HG02642 (cell line): ENCODE data around the gene SIKE1.
"Not testable (repeated sequence)": the region's sequence is repeated elsewhere in the genome, so short reads cannot be mapped to it uniquely, and the experiment has no call there.

ENCODE experiments used
- ATAC-seq: cut with Tn5 transposase; IDR thresholded peaks from one replicate; pipeline ENCODE4 v1.9.1; 2021; ENCODE audit warnings: mild to moderate bottlenecking; ENCODE audit not compliant: unreplicated experiment, poor library complexity

The SIKE1 gene

DNA sequence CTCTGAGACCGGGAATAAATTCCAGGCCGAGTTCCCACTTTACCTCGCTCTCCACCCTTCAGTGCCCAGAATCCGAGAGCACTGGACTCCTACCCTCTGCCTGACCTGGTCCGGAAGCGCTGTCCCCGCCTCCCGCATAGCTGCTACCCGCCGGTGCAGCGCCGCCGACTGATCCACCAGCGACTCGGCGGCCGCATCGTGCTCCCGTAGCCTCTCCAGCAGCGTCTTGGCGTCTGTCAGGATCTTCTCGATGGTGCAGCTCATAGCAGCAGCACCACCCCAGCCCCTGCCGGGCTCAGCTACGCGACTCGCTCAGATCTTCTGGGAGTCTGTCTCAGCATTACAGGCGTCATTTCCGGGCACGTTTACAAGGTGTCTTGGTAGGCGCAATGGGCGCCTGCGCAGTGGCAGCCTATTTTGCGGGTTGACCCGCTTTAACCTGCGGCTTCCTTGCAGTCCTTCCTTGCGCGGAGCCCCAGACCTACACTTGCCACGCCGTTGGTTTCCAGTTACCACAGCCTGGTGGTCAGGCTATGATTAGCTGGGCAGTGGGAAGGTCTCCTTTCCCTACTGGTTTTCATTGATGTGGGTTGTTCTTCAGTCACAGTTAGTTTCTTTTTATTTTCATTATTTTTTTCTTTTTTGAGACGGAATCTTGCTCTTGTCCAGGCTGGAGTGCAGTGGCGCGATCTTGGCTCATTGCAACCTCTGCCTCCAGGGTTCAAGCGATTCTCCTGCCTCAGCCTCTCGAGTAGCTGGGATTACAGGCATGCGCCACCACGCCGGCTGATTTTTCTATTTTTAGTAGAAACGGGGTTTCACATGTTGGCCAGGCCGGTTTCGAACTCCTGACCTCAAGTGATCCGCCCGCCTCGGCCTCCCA lies at the start of gene SIKE1:
SIKE1 (minus strand) TSS at position 342 of the 883 bp plus-strand sequence; CDS start at position 264, 78 bp downstream.
- peak; percentile 100 for ATAC-seq

GRCh38 chr1:114830075-114830474 lies 49.6 kb upstream of the SIKE1 start:
- ATAC-seq = not testable (repeated sequence)

- ATAC-seq = no peak
These were observed 47.8 kb upstream of the SIKE1 start for GRCh38 chr1:114828251-114828650.

- no peak for ATAC-seq
These were observed 41.5 kb upstream of the SIKE1 start for GRCh38 chr1:114821978-114822377.

DNA sequence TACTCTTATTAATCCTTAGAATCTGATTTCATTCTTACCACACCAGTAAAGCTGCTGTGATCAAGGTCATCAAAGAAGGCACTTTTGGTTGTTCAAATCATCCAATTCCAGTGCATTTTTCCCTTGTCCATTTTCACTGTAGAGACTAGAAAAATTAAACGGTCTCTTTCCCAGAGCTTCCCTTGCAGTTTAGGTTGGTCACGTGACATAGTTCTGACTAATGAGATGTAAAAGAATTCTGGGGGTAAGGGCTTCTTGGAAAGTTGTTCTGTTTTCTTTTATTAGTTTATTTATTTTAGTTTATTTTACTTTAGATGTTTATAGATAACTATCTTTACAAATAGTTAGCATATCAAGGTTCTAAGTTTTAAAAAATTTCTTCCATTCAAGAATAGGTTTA lies 39.9 kb upstream of the SIKE1 start:
- ATAC-seq = no peak

- no peak for ATAC-seq
These were observed 39.4 kb upstream of the SIKE1 start for GRCh38 chr1:114819869-114820268.

DNA sequence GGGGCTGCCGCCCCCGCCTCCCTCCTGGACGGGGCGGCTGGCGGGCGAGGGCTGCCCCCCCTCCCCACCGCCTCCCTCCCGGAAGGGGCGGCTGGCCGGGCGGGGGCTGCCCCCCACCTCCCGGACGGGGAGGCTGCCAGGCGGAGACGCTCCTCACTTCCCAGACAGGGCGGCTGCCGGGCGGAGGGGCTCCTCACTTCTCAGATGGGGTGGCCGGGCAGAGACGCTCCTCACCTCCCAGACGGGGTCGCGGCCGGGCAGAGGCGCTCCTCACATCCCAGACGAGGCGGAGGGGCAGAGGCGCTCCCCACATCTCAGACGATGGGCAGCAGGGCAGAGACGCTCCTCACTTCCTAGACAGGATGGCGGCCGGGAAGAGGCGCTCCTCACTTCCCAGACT lies 24.0 kb upstream of the SIKE1 start:
- ATAC-seq = not testable (repeated sequence)

DNA sequence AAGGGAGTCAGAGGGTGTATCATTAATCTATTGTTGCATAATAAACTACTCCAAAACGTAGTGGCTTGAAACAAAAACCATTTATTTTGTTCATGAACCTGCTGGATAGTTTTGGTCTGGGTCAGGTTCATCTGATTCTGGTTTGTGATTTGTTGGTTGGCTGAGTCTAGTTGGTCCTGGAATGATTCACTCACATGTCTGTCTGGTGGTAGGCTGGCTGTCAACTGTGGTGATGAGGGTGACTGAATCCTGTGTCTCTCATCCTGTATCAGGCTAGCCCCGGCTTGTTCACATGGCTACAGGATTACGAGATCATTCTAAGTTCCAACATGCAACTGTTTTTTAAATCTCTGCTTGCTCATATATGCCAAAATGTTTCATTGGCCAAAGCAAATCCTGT lies 22.5 kb upstream of the SIKE1 start:
- no peak for ATAC-seq

- no peak for ATAC-seq
These were observed 13.6 kb upstream of the SIKE1 start for GRCh38 chr1:114794038-114794437.

DNA sequence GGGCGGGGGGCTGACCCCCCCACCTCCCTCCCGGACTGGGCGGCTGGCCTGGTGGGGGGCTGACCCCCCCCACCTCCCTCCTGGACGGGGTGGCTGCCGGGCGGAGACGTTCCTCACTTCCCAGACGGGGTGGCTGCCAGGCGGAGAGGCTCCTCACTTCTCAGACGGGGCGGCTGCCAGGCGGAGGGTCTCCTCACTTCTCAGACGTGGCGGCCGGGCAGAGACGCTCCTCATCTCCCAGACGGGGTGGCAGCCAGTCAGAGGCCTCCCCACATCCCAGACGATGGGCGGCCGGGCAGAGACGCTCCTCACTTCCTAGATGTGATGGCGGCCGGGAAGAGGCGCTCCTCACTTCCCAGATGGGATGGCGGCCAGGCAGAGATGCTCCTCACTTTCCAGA lies 10.1 kb upstream of the SIKE1 start:
- ATAC-seq = not testable (repeated sequence)

DNA sequence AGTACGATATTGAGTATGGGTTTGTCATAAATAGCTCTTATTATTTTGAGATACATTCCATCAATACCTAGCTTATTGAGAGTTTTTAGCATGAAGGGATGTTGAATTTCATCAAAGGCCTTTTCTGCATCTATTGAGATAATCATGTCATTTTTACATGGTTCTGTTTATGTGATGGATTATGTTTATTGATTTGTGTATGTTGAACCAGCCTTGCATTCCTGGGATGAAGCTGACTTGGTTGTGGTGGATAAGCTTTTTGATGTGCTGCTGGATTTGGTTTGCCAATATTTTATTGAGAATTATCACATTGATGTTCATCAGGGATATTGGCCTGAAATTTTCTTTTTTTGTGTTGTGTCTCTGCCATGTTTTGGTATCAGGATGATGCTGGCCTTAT lies 6.0 kb upstream of the SIKE1 start:
- ATAC-seq = not testable (repeated sequence)

- ATAC-seq = no peak
These were observed 2.0 kb upstream of the SIKE1 start for GRCh38 chr1:114782476-114782875.

DNA sequence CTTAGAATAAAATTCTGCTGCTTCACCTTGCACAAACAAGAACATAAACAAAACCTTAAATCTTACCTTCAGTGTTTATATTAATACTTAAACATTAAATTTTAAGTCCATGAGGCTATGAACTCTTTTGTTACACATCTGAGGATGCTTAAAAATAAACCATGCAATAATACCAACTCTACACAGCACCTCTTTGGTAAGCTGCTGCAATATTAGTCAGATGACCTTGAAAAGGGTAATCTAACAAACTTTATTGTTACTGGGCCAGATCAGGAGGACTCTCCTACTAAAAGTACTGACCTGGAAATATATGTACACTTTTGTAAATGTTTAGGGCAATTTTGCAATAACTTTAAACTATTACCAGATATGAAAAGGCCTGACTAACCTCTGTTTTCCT lies 763 bp downstream of the SIKE1 start:
- no peak for ATAC-seq

DNA sequence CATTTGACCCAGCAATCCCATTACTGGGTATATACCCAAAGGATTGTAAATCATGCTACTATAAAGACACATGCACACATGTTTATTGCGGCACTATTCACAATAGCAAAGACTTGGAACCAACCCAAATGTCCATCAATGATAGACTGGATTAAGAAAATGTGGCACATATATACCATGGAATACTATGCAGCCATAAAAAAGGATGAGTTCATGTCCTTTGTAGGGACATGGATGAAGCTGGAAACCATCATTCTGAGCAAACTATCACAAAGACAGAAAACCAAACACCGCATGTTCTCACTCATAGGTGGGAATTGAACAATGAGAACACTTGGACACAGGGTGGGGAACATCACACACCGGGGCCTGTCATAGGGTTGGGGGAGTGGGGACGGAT lies 3.8 kb downstream of the SIKE1 start:
- ATAC-seq = not testable (repeated sequence)

DNA sequence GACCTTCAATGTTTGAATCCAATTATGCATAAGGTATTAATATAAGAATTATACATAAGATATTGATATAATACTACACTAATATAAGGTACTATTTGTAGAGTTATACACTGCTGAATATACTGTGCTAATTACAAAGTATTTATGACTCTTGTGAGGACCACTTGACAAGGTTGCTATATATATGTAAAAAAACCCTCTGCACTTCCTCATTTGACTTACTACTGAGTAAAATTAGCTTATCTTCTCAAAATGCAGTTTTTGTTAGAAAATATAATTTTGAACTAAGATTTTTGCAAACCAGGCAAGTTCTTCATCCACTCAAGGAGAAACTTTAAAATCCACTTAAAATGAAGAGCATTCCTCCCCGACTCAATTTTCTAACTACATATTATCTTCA lies 8.5 kb downstream of the SIKE1 start:
- ATAC-seq = no peak

DNA sequence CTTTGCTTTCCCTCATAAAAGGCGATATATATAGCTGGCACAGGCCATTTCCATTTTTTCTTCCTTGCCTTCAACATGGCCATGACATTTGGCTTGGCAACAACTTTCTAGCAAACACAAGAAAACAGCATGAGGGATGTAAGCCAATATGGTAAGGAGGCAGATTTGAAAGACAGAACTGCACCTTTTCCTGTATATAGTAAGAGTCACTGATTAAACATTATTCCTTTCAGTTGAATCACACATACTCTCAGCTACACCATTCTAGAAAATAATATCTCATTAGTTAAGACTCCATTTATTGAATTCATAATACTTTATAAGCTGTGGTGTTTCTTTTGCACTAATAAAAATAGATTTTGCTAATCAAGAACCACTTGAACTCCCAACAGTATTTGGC lies 9.5 kb downstream of the SIKE1 start:
- no peak for ATAC-seq

DNA sequence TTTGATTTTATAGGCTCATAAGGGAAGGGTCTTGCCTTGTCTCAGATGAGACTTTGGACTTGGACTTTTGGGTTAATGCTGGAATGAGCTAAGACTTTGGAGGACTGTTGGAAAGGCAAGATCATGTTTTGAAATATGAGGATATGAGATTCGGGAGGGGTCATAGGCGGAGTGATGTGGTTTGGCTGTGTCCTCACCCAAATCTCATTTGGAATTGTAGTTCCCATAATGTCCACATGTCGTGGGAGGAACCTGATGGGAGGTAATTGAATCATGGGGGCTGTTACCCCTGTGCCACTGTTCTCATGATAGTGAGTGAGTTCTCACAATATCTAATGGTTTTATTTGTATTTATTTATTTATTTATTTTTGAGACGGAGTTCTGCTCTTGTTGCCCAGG lies 15.8 kb downstream of the SIKE1 start:
- ATAC-seq = no peak

- no peak for ATAC-seq
These were observed 22.1 kb downstream of the SIKE1 start for GRCh38 chr1:114758256-114758832.

GRCh38 chr1:114757455-114758255 lies 22.8 kb downstream of the SIKE1 start, which contains the start of gene CSDE1:
Gene CSDE1 (minus strand): TSS chr1:114757984. CDS start chr1:114739890, 18,094 bp downstream.
- peak; percentile 88 for ATAC-seq

DNA sequence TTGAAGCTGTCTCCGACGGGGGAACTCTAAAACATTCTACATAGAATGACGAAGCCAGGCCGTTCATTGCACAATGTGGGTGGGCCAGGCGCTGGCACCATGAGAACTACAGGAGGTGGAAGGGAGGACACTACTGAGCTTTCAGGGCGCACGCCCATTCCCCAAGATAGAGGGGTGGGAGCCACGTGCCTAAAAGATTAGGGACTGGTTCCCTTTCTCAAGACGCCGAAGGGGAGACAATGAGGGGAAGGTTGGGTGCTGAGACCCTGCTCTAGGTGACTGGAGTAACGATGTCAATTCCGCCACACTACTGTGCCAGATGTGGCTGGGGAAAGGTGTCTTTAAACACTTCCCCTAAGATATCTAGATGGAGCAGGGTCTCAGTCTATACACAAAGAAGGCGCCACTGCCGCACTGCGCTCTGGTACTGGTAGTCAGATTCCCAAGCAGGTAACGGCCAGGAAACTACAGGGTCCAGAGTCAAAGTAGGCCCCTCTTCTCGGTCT lies 23.5 kb downstream of the SIKE1 start:
- ATAC-seq = no peak
